Mucosa of stomach (tissue), 1 donor: ENCODE data around the gene TIPARP.
"Not testable (repeated sequence)": the region's sequence is repeated elsewhere in the genome, so short reads cannot be mapped to it uniquely, and the experiment has no call there.

Source experiments
- H3K27me3 ChIP-seq: one replicate; pipeline ENCODE4 v1.7.0; 2013; ENCODE audit warnings: mild to moderate bottlenecking, low read length; ENCODE audit not compliant: control insufficient read depth, insufficient read depth
- H3K36me3 ChIP-seq: one replicate; pipeline ENCODE4 v1.7.0; 2013; ENCODE audit warnings: low read length; ENCODE audit not compliant: control insufficient read depth, insufficient read depth
- H3K4me1 ChIP-seq: one replicate; pipeline ENCODE4 v1.7.0; 2013; ENCODE audit warnings: mild to moderate bottlenecking, low read length; ENCODE audit not compliant: control insufficient read depth, insufficient read depth
- H3K4me3 ChIP-seq: one replicate; pipeline ENCODE4 v1.7.0; 2013; ENCODE audit warnings: low read length
- H3K9ac ChIP-seq: one replicate; pipeline ENCODE4 v1.7.0; 2013; ENCODE audit warnings: mild to moderate bottlenecking, low read length, moderate library complexity
- H3K9me3 ChIP-seq: one replicate; pipeline ENCODE4 v1.7.0; 2013; ENCODE audit warnings: mild to moderate bottlenecking, low read length, moderate library complexity; ENCODE audit not compliant: control insufficient read depth
- donor health status: Pancreatic carcinoma.

Gene TIPARP

GRCh38 chr3:156637480-156638022, 36.8 kb upstream of the TIPARP start:
- H3K27me3 ChIP-seq, result no peaks in the 10 kb centered on the region
- H3K9ac ChIP-seq, result no peak overlapping the region
- no peaks in the 10 kb centered on the region for H3K4me1 ChIP-seq
- H3K36me3 ChIP-seq, result no peaks in the 10 kb centered on the region
- H3K4me3 ChIP-seq, result no peak overlapping the region
- no peaks in the 10 kb centered on the region for H3K9me3 ChIP-seq

- Histone ChIP-seq H3K36me3 (no peaks in the 10 kb centered on the region), H3K27me3 (no peaks in the 10 kb centered on the region), H3K4me1 (no peaks in the 10 kb centered on the region), H3K4me3 (no peak overlapping the region), H3K9ac (no peak overlapping the region), H3K9me3 (no peaks in the 10 kb centered on the region)
Measured at GRCh38 chr3:156638271-156638670, 36.1 kb upstream of the TIPARP start.

GRCh38 chr3:156639414-156640023, 34.9 kb upstream of the TIPARP start:
- Histone ChIP-seq H3K36me3 (no peaks in the 10 kb centered on the region), H3K9ac (no peak overlapping the region), H3K4me1 (no peaks in the 10 kb centered on the region), H3K4me3 (no peak overlapping the region), H3K27me3 (no peaks in the 10 kb centered on the region), H3K9me3 (no peaks in the 10 kb centered on the region)

GRCh38 chr3:156641618-156641975, 32.8 kb upstream of the TIPARP start:
- no peak overlapping the region for H3K4me3 ChIP-seq
- H3K27me3 ChIP-seq, result no peaks in the 10 kb centered on the region
- no peaks in the 10 kb centered on the region for H3K36me3 ChIP-seq
- no peaks in the 10 kb centered on the region for H3K4me1 ChIP-seq
- H3K9me3 ChIP-seq, result no peaks in the 10 kb centered on the region
- no peak overlapping the region for H3K9ac ChIP-seq

GRCh38 chr3:156642750-156643728, 31.4 kb upstream of the TIPARP start:
- no peak overlapping the region for H3K9ac ChIP-seq
- H3K4me1 ChIP-seq, result no peaks in the 10 kb centered on the region
- H3K4me3 ChIP-seq, result no peak overlapping the region

GRCh38 chr3:156643729-156644389, 30.5 kb upstream of the TIPARP start:
- no peaks in the 10 kb centered on the region for H3K4me1 ChIP-seq
- no peak overlapping the region for H3K9ac ChIP-seq
- no peak overlapping the region for H3K4me3 ChIP-seq
- H3K27me3 ChIP-seq, result no peaks in the 10 kb centered on the region
- H3K9me3 ChIP-seq, result no peaks in the 10 kb centered on the region
- H3K36me3 ChIP-seq, result no peaks in the 10 kb centered on the region

More at GRCh38 chr3:156642750-156643728, 31.4 kb upstream of the TIPARP start:
- Histone ChIP-seq H3K27me3 (no peaks in the 10 kb centered on the region), H3K9me3 (no peaks in the 10 kb centered on the region), H3K36me3 (no peaks in the 10 kb centered on the region)

- H3K36me3 ChIP-seq, result no peaks in the 10 kb centered on the region
- no peak overlapping the region for H3K9ac ChIP-seq
- no peak overlapping the region for H3K4me3 ChIP-seq
- no peaks in the 10 kb centered on the region for H3K27me3 ChIP-seq
- no peaks in the 10 kb centered on the region for H3K4me1 ChIP-seq
- no peaks in the 10 kb centered on the region for H3K9me3 ChIP-seq
Measured at GRCh38 chr3:156644958-156645357, 29.4 kb upstream of the TIPARP start.

- Histone ChIP-seq H3K9me3 (no peaks in the 10 kb centered on the region), H3K9ac (no peak overlapping the region), H3K27me3 (no peaks in the 10 kb centered on the region), H3K4me3 (no peak overlapping the region), H3K36me3 (no peaks in the 10 kb centered on the region), H3K4me1 (no peaks in the 10 kb centered on the region)
Measured at GRCh38 chr3:156646958-156647357, 27.4 kb upstream of the TIPARP start.

GRCh38 chr3:156648086-156648485, 26.3 kb upstream of the TIPARP start:
- Histone ChIP-seq H3K27me3 (no peaks in the 10 kb centered on the region), H3K4me1 (no peaks in the 10 kb centered on the region), H3K9me3 (no peaks in the 10 kb centered on the region), H3K36me3 (no peaks in the 10 kb centered on the region), H3K9ac (no peak overlapping the region), H3K4me3 (no peak overlapping the region)

- Histone ChIP-seq H3K27me3 (no peaks in the 10 kb centered on the region), H3K36me3 (no peaks in the 10 kb centered on the region), H3K4me3 (no peak overlapping the region), H3K4me1 (peaks cover 5% of the 10 kb centered on the region), H3K9ac (no peak overlapping the region), H3K9me3 (no peaks in the 10 kb centered on the region)
Measured at GRCh38 chr3:156649681-156650080, 24.7 kb upstream of the TIPARP start.

- H3K9me3 ChIP-seq, H3K9ac ChIP-seq, H3K4me3 ChIP-seq, H3K36me3 ChIP-seq, H3K4me1 ChIP-seq, H3K27me3 ChIP-seq: not testable (repeated sequence)
Measured at GRCh38 chr3:156652661-156653060, 21.7 kb upstream of the TIPARP start.

- H3K4me1 ChIP-seq, result peaks cover 5% of the 10 kb centered on the region
- H3K4me3 ChIP-seq, result no peak overlapping the region
- H3K9ac ChIP-seq, result no peak overlapping the region
Measured at GRCh38 chr3:156654834-156655233, 19.6 kb upstream of the TIPARP start.

More at GRCh38 chr3:156654834-156655233, 19.6 kb upstream of the TIPARP start:
- Histone ChIP-seq H3K27me3 (peaks cover 3% of the 10 kb centered on the region), H3K36me3 (no peaks in the 10 kb centered on the region), H3K9me3 (no peaks in the 10 kb centered on the region)
